Large intestine (tissue), 3 donors: ENCODE data around the gene TRIM66. TPM values are rescaled to one million over a fixed set of nuclear protein-coding genes. Genes with fewer than 3 reads are reported as not detected.
A peak's percentile ranks its signal among the peaks of the same experiment; 100 is the strongest.

Source experiments
- DNase-seq, 2 donors: peaks; one replicate each; pipeline versions ENCODE4 v3.0.0 to v3.0.0-alpha.2; 2013
- H3K27ac ChIP-seq: one replicate; pipeline ENCODE4 v1.5.1; 2013; ENCODE audit warnings: low read length
- H3K27me3 ChIP-seq: 2 replicates; pipeline ENCODE4 v1.6.1; 2013; ENCODE audit warnings: low read length; ENCODE audit not compliant: control insufficient read depth, insufficient read depth
- H3K36me3 ChIP-seq: 2 replicates; pipeline ENCODE4 v1.6.1; 2013; ENCODE audit warnings: low read length; ENCODE audit not compliant: control insufficient read depth, insufficient read depth
- H3K4me1 ChIP-seq: one replicate; pipeline ENCODE4 v1.6.1; 2013; ENCODE audit warnings: low read length; ENCODE audit not compliant: control insufficient read depth, insufficient read depth
- H3K4me3 ChIP-seq: one replicate; pipeline ENCODE4 v1.5.1; 2013; ENCODE audit warnings: low read length
- H3K9me3 ChIP-seq: one replicate; pipeline ENCODE4 v1.6.1; 2013; ENCODE audit warnings: mild to moderate bottlenecking, low read depth, low read length, moderate library complexity; ENCODE audit not compliant: control insufficient read depth
- WGBS: methylation state at CpG from one replicate; pipeline ENCODE4 v1.1.5; 2013; ENCODE audit warnings: low lambda C conversion rate; ENCODE audit not compliant: insufficient coverage; 5-methylcytosine and 5-hydroxymethylcytosine counted together
- polyA plus RNA-seq: library from polyadenylated mRNA; unstranded; fragments of 120-200 nt; gene quantifications from one replicate; pipeline ENCODE4 v1.2.1, GENCODE V29; 2013

The TRIM66 gene
- polyA plus RNA-seq, 1 donor = 7.2 TPM

- Histone ChIP-seq H3K9me3 (no peaks in the 10 kb centered on the region), H3K4me3 (no peak overlapping the region), H3K36me3 (peaks cover 17% of the 10 kb centered on the region), H3K27me3 (no peaks in the 10 kb centered on the region), H3K27ac (no peak overlapping the region), H3K4me1 (no peaks in the 10 kb centered on the region)
- no peak for DNase-seq
- WGBS = 60% methylated on average over 1 of the region's 1 CpG
Observed at GRCh38 chr11:8613036-8613435, 69.4 kb downstream of the TRIM66 start.

- Histone ChIP-seq H3K9me3 (no peaks in the 10 kb centered on the region), H3K4me3 (no peak overlapping the region), H3K36me3 (peaks cover 16% of the 10 kb centered on the region), H3K4me1 (no peaks in the 10 kb centered on the region), H3K27ac (no peak overlapping the region), H3K27me3 (no peaks in the 10 kb centered on the region)
- no CpG with 5 or more reads among the region's 5 CpGs for WGBS
- no peak for DNase-seq
Observed at GRCh38 chr11:8612522-8612921, 69.9 kb downstream of the TRIM66 start.

GRCh38 chr11:8610532-8611116, 71.8 kb downstream of the TRIM66 start:
- no peaks in the 10 kb centered on the region for H3K27me3 ChIP-seq

GRCh38 chr11:8608652-8609051, 73.8 kb downstream of the TRIM66 start:
- no peaks in the 10 kb centered on the region for H3K4me1 ChIP-seq
- no peaks in the 10 kb centered on the region for H3K27me3 ChIP-seq
- no peak for DNase-seq
- H3K9me3 ChIP-seq = no peaks in the 10 kb centered on the region
- H3K4me3 ChIP-seq = no peak overlapping the region
- H3K36me3 ChIP-seq = no peaks in the 10 kb centered on the region
- no peak overlapping the region for H3K27ac ChIP-seq
- no CpG with 5 or more reads among the region's 1 CpG for WGBS

More at GRCh38 chr11:8610532-8611116, 71.8 kb downstream of the TRIM66 start:
- Histone ChIP-seq H3K9me3 (no peaks in the 10 kb centered on the region), H3K4me1 (no peaks in the 10 kb centered on the region), H3K36me3 (peaks cover 2% of the 10 kb centered on the region), H3K27ac (no peak overlapping the region), H3K4me3 (no peak overlapping the region)
- peak in 1 of 2 donors; percentile 21 for DNase-seq
- WGBS = no CpG with 5 or more reads among the region's 7 CpGs

GRCh38 chr11:8605971-8606563, 76.4 kb downstream of the TRIM66 start:
- no peak for DNase-seq
- no peak overlapping the region for H3K27ac ChIP-seq

GRCh38 chr11:8604078-8604723, 78.3 kb downstream of the TRIM66 start:
- WGBS = 100% methylated on average over 2 of the region's 9 CpGs
- Histone ChIP-seq H3K4me3 (no peak overlapping the region), H3K9me3 (no peaks in the 10 kb centered on the region), H3K4me1 (no peaks in the 10 kb centered on the region), H3K27ac (no peak overlapping the region), H3K27me3 (no peaks in the 10 kb centered on the region), H3K36me3 (no peaks in the 10 kb centered on the region)
- peak; percentile 28 to 58 for DNase-seq

More at GRCh38 chr11:8605971-8606563, 76.4 kb downstream of the TRIM66 start:
- Histone ChIP-seq H3K4me3 (no peak overlapping the region), H3K36me3 (no peaks in the 10 kb centered on the region), H3K27me3 (no peaks in the 10 kb centered on the region), H3K4me1 (no peaks in the 10 kb centered on the region), H3K9me3 (no peaks in the 10 kb centered on the region)
- WGBS = 100% methylated on average over 1 of the region's 1 CpG

- no peak overlapping the region for H3K27ac ChIP-seq
- H3K4me1 ChIP-seq = no peaks in the 10 kb centered on the region
- H3K9me3 ChIP-seq = no peaks in the 10 kb centered on the region
- DNase-seq = no peak
- H3K36me3 ChIP-seq = no peaks in the 10 kb centered on the region
- H3K4me3 ChIP-seq = no peak overlapping the region
- H3K27me3 ChIP-seq = no peaks in the 10 kb centered on the region
- 100% methylated on average over 1 of the region's 2 CpGs for WGBS
Observed at GRCh38 chr11:8603696-8604077, 78.8 kb downstream of the TRIM66 start.

- no peak overlapping the region for H3K27ac ChIP-seq
- H3K4me3 ChIP-seq = no peak overlapping the region
- H3K4me1 ChIP-seq = no peaks in the 10 kb centered on the region
- no peaks in the 10 kb centered on the region for H3K36me3 ChIP-seq
- H3K9me3 ChIP-seq = no peaks in the 10 kb centered on the region
- no peak for DNase-seq
- no peaks in the 10 kb centered on the region for H3K27me3 ChIP-seq
- 57% methylated on average over 2 of the region's 9 CpGs for WGBS
Observed at GRCh38 chr11:8601376-8602133, 80.9 kb downstream of the TRIM66 start.

GRCh38 chr11:8598506-8598905, 84.0 kb downstream of the TRIM66 start:
- H3K27me3 ChIP-seq = peaks cover 6% of the 10 kb centered on the region

GRCh38 chr11:8597182-8597581, 85.3 kb downstream of the TRIM66 start:
- WGBS = 20% methylated on average over 1 of the region's 3 CpGs
- peak in 1 of 2 donors; percentile 12 for DNase-seq
- peaks cover 6% of the 10 kb centered on the region for H3K27me3 ChIP-seq
- no peak overlapping the region for H3K27ac ChIP-seq
- peaks cover 6% of the 10 kb centered on the region for H3K4me1 ChIP-seq
- no peaks in the 10 kb centered on the region for H3K9me3 ChIP-seq
- no peaks in the 10 kb centered on the region for H3K36me3 ChIP-seq
- no peak overlapping the region for H3K4me3 ChIP-seq

More at GRCh38 chr11:8598506-8598905, 84.0 kb downstream of the TRIM66 start:
- DNase-seq = no peak
- H3K27ac ChIP-seq = no peak overlapping the region
- no peaks in the 10 kb centered on the region for H3K36me3 ChIP-seq
- no peak overlapping the region for H3K4me3 ChIP-seq
- no CpG with 5 or more reads among the region's 1 CpG for WGBS
- peaks cover 5% of the 10 kb centered on the region for H3K4me1 ChIP-seq
- H3K9me3 ChIP-seq = no peaks in the 10 kb centered on the region
